SK-N-SH (cell line): ENCODE measurements around the gene NDC80. TPM values are rescaled to one million over a fixed set of nuclear protein-coding genes. Genes with fewer than 3 reads are reported as not detected.

ENCODE experiments used
- CTCF ChIA-PET: fragments of 300-600, 350-600 bp; formaldehyde crosslinking; extraction: SDS; loops from one replicate; lab custom pipeline; 2021; lab: Yijun Ruan, JAX
- POLR2A ChIA-PET: fragments of 350-600 bp; sonication (Branson Sonifier 250); formaldehyde crosslinking; extraction: SDS; loops from one replicate; lab custom pipeline; 2020; ENCODE audit warnings: antibody characterized with exemption, inconsistent platforms; lab: Yijun Ruan, JAX
- DNase-seq: peaks from one replicate; pipeline ENCODE4 v3.0.0; 2012
- H2AFZ ChIP-seq: fragments of 200-600 bp; sonication (generic); 2 replicates; pipeline ENCODE4 v1.8.1; 2016; ENCODE audit warnings: antibody characterized with exemption, mild to moderate bottlenecking, low read depth
- H3F3A ChIP-seq: fragments of 200-600 bp; sonication (generic); replicated peaks from 2 replicates; pipeline ENCODE3; 2016; ENCODE audit warnings: antibody characterized with exemption, mild to moderate bottlenecking; ENCODE audit not compliant: insufficient read depth
- H3K27ac ChIP-seq, 2 experiments: fragments of 200-500 bp in 1 of 2; fragments of 200-600 bp in 1 of 2; sonication (Bioruptor generic) in 1 of 2; sonication (generic), shearing (Covaris generic) in 1 of 2; 2 replicates each; pipeline versions ENCODE4 v1.5.1 to v1.6.1; 2014 to 2016; ENCODE audit warnings: low read depth in 2 of 2, inconsistent platforms in 1 of 2, low read length in 1 of 2, mild to moderate bottlenecking in 1 of 2, mixed read lengths in 1 of 2
- H3K27me3 ChIP-seq: fragments of 200-600 bp; sonication (generic), shearing (Covaris generic); 2 replicates; pipeline ENCODE4 v1.6.1; 2016; ENCODE audit warnings: mixed run types; ENCODE audit not compliant: insufficient read depth
- H3K36me3 ChIP-seq, 2 experiments: fragments of 200-500 bp in 1 of 2; fragments of 200-600 bp in 1 of 2; sonication (Bioruptor generic) in 1 of 2; sonication (generic) in 1 of 2; replicated peaks in 1 of 2; 2 replicates each; pipeline versions ENCODE3 to v1.5.1; 2014 to 2016; ENCODE audit warnings: low read length in 1 of 2, mild to moderate bottlenecking in 1 of 2; ENCODE audit not compliant: insufficient read depth in 2 of 2, control insufficient read depth in 1 of 2
- H3K4me1 ChIP-seq, 2 experiments: fragments of 200-500 bp in 1 of 2; fragments of 200-600 bp in 1 of 2; sonication (Bioruptor generic) in 1 of 2; sonication (generic), shearing (Covaris generic) in 1 of 2; 2 replicates each; pipeline versions ENCODE4 v1.5.1 to v1.6.1; 2014 to 2016; ENCODE audit warnings: low read depth in 1 of 2, low read length in 1 of 2, mixed run types in 1 of 2; ENCODE audit not compliant: insufficient read depth in 2 of 2, control insufficient read depth in 1 of 2
- H3K4me2 ChIP-seq: fragments of 200-600 bp; sonication (generic), shearing (Covaris generic); 2 replicates; pipeline ENCODE4 v1.6.1; 2017; ENCODE audit warnings: mixed run types
- H3K4me3 ChIP-seq, 2 experiments: fragments of 200-500 bp in 1 of 2; fragments of 200-600 bp in 1 of 2; sonication (Bioruptor generic) in 1 of 2; sonication (generic), shearing (Covaris generic) in 1 of 2; 2 replicates each; pipeline versions ENCODE4 v1.5.1 to v1.8.1; 2014 to 2016; ENCODE audit warnings: low read depth in 2 of 2, inconsistent platforms in 1 of 2, low read length in 1 of 2, mild to moderate bottlenecking in 1 of 2, mixed read lengths in 1 of 2, moderate library complexity in 1 of 2
- H3K79me2 ChIP-seq: fragments of 200-600 bp; sonication (generic); 2 replicates; pipeline ENCODE4 v1.8.1; 2017; ENCODE audit warnings: mild to moderate bottlenecking; ENCODE audit not compliant: insufficient read depth
- H3K9ac ChIP-seq: fragments of 200-600 bp; sonication (generic); 2 replicates; pipeline ENCODE4 v1.6.1; 2017; ENCODE audit warnings: mixed run types
- H3K9me2 ChIP-seq: fragments of 200-600 bp; sonication (generic); 2 replicates; pipeline ENCODE4 v1.6.1; 2017; ENCODE audit warnings: mixed run types
- H3K9me3 ChIP-seq: fragments of 200-600 bp; sonication (generic); 2 replicates; pipeline ENCODE4 v1.6.1; 2017; ENCODE audit warnings: mixed run types, mild to moderate bottlenecking, moderate library complexity
- H4K20me1 ChIP-seq: fragments of 200-600 bp; sonication (generic); 2 replicates; pipeline ENCODE4 v1.6.1; 2017; ENCODE audit warnings: mild to moderate bottlenecking, mixed run types; ENCODE audit not compliant: insufficient read depth
- ELF1 ChIP-seq: IDR thresholded peaks from 2 replicates; pipeline ENCODE4 v1.4.0; 2012
- FOXJ3 ChIP-seq: sonication (generic); formaldehyde crosslinking; IDR thresholded peaks from 2 replicates; pipeline ENCODE4 v1.5.1; 2020; ENCODE audit warnings: mild to moderate bottlenecking, missing genetic modification reagents
- GABPA ChIP-seq: IDR thresholded peaks from 2 replicates; pipeline ENCODE4 v1.4.0; 2012; ENCODE audit warnings: low read depth, mild to moderate bottlenecking
- MEF2A ChIP-seq: IDR thresholded peaks from 2 replicates; pipeline ENCODE4 v1.4.0; 2012; ENCODE audit warnings: low read depth, borderline replicate concordance
- MXI1 ChIP-seq: IDR thresholded peaks from 2 replicates; pipeline ENCODE4 v1.6.1; 2012; ENCODE audit warnings: mild to moderate bottlenecking, low read depth, low read length, improper control_type of control experiment
- NFIC ChIP-seq: IDR thresholded peaks from 2 replicates; pipeline ENCODE4 v1.4.0; 2012; ENCODE audit warnings: borderline replicate concordance
- NRF1 ChIP-seq: IDR thresholded peaks from 2 replicates; pipeline ENCODE4 v1.6.1; 2012; ENCODE audit warnings: low read depth, mild to moderate bottlenecking, low read length
- POLR2AphosphoS5 ChIP-seq: IDR thresholded peaks from 2 replicates; pipeline ENCODE4 v1.6.1; 2012; ENCODE audit warnings: low read depth, low read length
- RCOR1 ChIP-seq: fragments of 150-350 bp; IDR thresholded peaks from 2 replicates; pipeline ENCODE4 v1.6.1; 2017; ENCODE audit warnings: antibody characterized with exemption, low read length
- RXRA ChIP-seq: IDR thresholded peaks from 2 replicates; pipeline ENCODE4 v1.4.0; 2012; ENCODE audit warnings: low read depth, mild to moderate bottlenecking, borderline replicate concordance
- SMC3 ChIP-seq: IDR thresholded peaks from 2 replicates; pipeline ENCODE4 v1.6.1; 2012; ENCODE audit warnings: low read depth, low read length, improper control_type of control experiment
- TAF1 ChIP-seq: IDR thresholded peaks from 2 replicates; pipeline ENCODE4 v1.6.1; 2012; ENCODE audit warnings: low read depth, mild to moderate bottlenecking, low read length, moderate library complexity, borderline replicate concordance
- WGBS: methylation state at CpG from one replicate; pipeline ENCODE4 v1.1.6; 2017; ENCODE audit warnings: low lambda C conversion rate; 5-methylcytosine and 5-hydroxymethylcytosine counted together
- polyA plus RNA-seq, 3 experiments: library from polyadenylated mRNA; depleted of rRNA; stranded (reverse); fragments of >200 nt; gene quantifications; 2 replicates each; pipeline ENCODE4 v1.2.3, GENCODE V29; 2012
- TF ChIP-seq, protein P1 (sequence below): IDR thresholded peaks from 2 replicates; pipeline ENCODE4; 2012
- TF ChIP-seq, protein P2 (sequence below): IDR thresholded peaks from 2 replicates; pipeline ENCODE4 v1.4.0; 2012; ENCODE audit warnings: low read depth, borderline replicate concordance
- TF ChIP-seq, protein P3 (sequence below): IDR thresholded peaks from 2 replicates; pipeline ENCODE4 v1.4.0; 2012; ENCODE audit warnings: low read depth
- TF ChIP-seq, protein P4 (sequence below): fragments of 200-600 bp; sonication (generic); IDR thresholded peaks from 2 replicates; pipeline ENCODE4 v1.6.1; 2017; ENCODE audit warnings: antibody characterized with exemption, mild to moderate bottlenecking, moderate library complexity

The NDC80 gene
- polyA plus RNA-seq, 1 of the 3 experiments (the other 2 are of a cell fraction) = 11.3 TPM

DNA sequence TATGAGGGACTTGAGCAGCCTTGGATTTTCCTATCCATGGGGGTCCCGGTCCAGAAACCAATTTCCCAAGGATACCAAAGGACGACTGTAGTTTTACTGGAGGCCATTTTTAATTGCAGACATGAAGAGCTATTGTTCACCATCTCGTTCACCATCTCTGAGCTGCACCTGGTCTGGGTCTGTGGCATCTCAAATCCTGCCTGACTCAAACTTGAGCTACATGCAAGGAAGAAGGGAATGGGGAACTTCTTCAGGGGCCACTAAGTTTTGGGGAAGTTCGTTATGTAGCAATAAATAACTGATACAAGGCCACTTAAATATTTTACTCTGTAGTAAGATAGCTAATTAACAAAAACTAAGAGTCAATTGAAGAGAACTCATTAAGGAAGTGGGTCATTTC is 82.1 kb downstream of the NDC80 start:
- no peaks in the 10 kb centered on the region for H3F3A ChIP-seq
- POLR2A ChIA-PET = no interaction called here
- H3K36me3 ChIP-seq = no peaks in the 10 kb centered on the region
- H2AFZ ChIP-seq = no peak overlapping the region
- H3K79me2 ChIP-seq = peaks cover 28% of the 10 kb centered on the region
- H4K20me1 ChIP-seq = peaks cover 19% of the 10 kb centered on the region
- no peaks in the 10 kb centered on the region for H3K9me2 ChIP-seq
- H3K9me3 ChIP-seq = no peaks in the 10 kb centered on the region
- H3K9ac ChIP-seq = no peak overlapping the region
- peaks cover 0 to 6% of the 10 kb centered on the region in 2 experiments; a peak in 3 of 4 replicates for H3K4me1 ChIP-seq
- no peak for TF ChIP-seq RXRA
- TF ChIP-seq, protein P1, sequence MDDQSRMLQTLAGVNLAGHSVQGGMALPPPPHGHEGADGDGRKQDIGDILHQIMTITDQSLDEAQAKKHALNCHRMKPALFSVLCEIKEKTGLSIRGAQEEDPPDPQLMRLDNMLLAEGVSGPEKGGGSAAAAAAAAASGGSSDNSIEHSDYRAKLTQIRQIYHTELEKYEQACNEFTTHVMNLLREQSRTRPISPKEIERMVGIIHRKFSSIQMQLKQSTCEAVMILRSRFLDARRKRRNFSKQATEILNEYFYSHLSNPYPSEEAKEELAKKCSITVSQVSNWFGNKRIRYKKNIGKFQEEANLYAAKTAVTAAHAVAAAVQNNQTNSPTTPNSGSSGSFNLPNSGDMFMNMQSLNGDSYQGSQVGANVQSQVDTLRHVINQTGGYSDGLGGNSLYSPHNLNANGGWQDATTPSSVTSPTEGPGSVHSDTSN = no peak
- no peak for TF ChIP-seq NFIC
- no peak for TF ChIP-seq RCOR1
- TF ChIP-seq TAF1 = no peak
- no peak for TF ChIP-seq ELF1
- TF ChIP-seq NRF1 = no peak
- no peak for TF ChIP-seq FOXJ3 (CRISPR knock-in tag)
- TF ChIP-seq MXI1 = no peak
- TF ChIP-seq POLR2AphosphoS5 = no peak
- no peak for TF ChIP-seq SMC3
- no peak for TF ChIP-seq GABPA
- TF ChIP-seq, protein P2, sequence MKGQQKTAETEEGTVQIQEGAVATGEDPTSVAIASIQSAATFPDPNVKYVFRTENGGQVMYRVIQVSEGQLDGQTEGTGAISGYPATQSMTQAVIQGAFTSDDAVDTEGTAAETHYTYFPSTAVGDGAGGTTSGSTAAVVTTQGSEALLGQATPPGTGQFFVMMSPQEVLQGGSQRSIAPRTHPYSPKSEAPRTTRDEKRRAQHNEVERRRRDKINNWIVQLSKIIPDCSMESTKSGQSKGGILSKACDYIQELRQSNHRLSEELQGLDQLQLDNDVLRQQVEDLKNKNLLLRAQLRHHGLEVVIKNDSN = no peak
- no peak for TF ChIP-seq MEF2A
- TF ChIP-seq, protein P3, sequence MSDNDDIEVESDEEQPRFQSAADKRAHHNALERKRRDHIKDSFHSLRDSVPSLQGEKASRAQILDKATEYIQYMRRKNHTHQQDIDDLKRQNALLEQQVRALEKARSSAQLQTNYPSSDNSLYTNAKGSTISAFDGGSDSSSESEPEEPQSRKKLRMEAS = no peak
- TF ChIP-seq, protein P4, sequence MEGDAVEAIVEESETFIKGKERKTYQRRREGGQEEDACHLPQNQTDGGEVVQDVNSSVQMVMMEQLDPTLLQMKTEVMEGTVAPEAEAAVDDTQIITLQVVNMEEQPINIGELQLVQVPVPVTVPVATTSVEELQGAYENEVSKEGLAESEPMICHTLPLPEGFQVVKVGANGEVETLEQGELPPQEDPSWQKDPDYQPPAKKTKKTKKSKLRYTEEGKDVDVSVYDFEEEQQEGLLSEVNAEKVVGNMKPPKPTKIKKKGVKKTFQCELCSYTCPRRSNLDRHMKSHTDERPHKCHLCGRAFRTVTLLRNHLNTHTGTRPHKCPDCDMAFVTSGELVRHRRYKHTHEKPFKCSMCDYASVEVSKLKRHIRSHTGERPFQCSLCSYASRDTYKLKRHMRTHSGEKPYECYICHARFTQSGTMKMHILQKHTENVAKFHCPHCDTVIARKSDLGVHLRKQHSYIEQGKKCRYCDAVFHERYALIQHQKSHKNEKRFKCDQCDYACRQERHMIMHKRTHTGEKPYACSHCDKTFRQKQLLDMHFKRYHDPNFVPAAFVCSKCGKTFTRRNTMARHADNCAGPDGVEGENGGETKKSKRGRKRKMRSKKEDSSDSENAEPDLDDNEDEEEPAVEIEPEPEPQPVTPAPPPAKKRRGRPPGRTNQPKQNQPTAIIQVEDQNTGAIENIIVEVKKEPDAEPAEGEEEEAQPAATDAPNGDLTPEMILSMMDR = no peak
- TF ChIP-seq, all 33 proteins: peak for 0
- no peak for DNase-seq
- no peak overlapping the region for H3K27ac ChIP-seq
- CTCF ChIA-PET = interaction anchor here (0.8 kb wide), 1 partner anchor 84 kb away, joined by 3 read pairs; no protein-coding TSS in a partner anchor
- 90% methylated on average over 4 of the region's 4 CpGs for WGBS
- H3K27me3 ChIP-seq = no peaks in the 10 kb centered on the region
- H3K4me2 ChIP-seq = no peak overlapping the region
- no peak overlapping the region for H3K4me3 ChIP-seq
